T-cell (primary cell): ENCODE measurements around the gene TIMP2. TPM values are rescaled to one million over a fixed set of nuclear protein-coding genes. Genes with fewer than 3 reads are reported as not detected.

ENCODE experiments used
- ATAC-seq, 4 experiments: fragments of 200-7000 bp in 3 of 4; fragments of 150-1000 bp in 1 of 4; cut with Tn5 transposase; replicated peaks in 1 of 4; 1 replicate in 3 of 4; 2 replicates in 1 of 4; pipeline ENCODE4 v1.10.0; 2021; ENCODE audit warnings: moderate library complexity in 3 of 4, mild to moderate bottlenecking in 2 of 4, moderate number of reproducible peaks in 1 of 4
- CTCF ChIA-PET, 2 donors: fragments of 300-600 bp; sonication (Branson Sonifier 250); formaldehyde crosslinking; loops; one replicate each; lab custom pipeline; 2022; ENCODE audit warnings: antibody characterized with exemption in 2 of 2; lab: Charles Lee
- POLR2A ChIA-PET, 2 donors: fragments of 300-600 bp; sonication (Branson Sonifier 250); formaldehyde crosslinking; loops; one replicate each; lab custom pipeline; 2022; ENCODE audit warnings: antibody characterized with exemption in 2 of 2; lab: Charles Lee
- DNase-seq, 35 experiments: peaks; one replicate each; pipeline versions ENCODE4 v3.0.0 to v3.0.0-alpha.2; 2013 to 2023
- H3K27ac ChIP-seq: one replicate; pipeline ENCODE4 v1.5.1; 2013; ENCODE audit warnings: low read length
- H3K27me3 ChIP-seq, 2 experiments: replicated peaks in 1 of 2; 1 replicate in 1 of 2; 2 replicates in 1 of 2; pipeline versions ENCODE4 v1.6.1 to v1.7.0; 2013; ENCODE audit warnings: low read length in 1 of 2, mixed read lengths in 1 of 2; ENCODE audit not compliant: control insufficient read depth in 2 of 2, insufficient read depth in 2 of 2; ENCODE audit errors: extremely low read depth in 1 of 2
- H3K36me3 ChIP-seq, 2 donors: 1 replicate in 1 of 2; 2 replicates in 1 of 2; pipeline versions ENCODE4 v1.6.1 to v1.7.0; 2013; ENCODE audit warnings: low read length in 1 of 2; ENCODE audit not compliant: control insufficient read depth in 2 of 2, insufficient read depth in 1 of 2; ENCODE audit errors: extremely low read depth in 1 of 2
- H3K4me1 ChIP-seq, 2 experiments: 1 replicate in 1 of 2; 2 replicates in 1 of 2; pipeline versions ENCODE4 v1.6.1 to v1.7.0; 2013; ENCODE audit warnings: low read length in 2 of 2, mixed read lengths in 1 of 2; ENCODE audit not compliant: insufficient read depth in 2 of 2, control insufficient read depth in 1 of 2; ENCODE audit errors: extremely low read depth in 1 of 2
- H3K4me3 ChIP-seq, 2 donors: 1 replicate in 1 of 2; 2 replicates in 1 of 2; pipeline versions ENCODE4 v1.5.1 to v1.7.0; 2013; ENCODE audit warnings: mild to moderate bottlenecking in 2 of 2, low read length in 1 of 2, moderate library complexity in 1 of 2; ENCODE audit not compliant: control insufficient read depth in 1 of 2; ENCODE audit errors: extremely low read depth in 1 of 2
- H3K9me3 ChIP-seq: 2 replicates; pipeline ENCODE4 v1.7.0; 2013
- H3K27ac Mint-ChIP-seq, 2 donors: one replicate each; pipeline ENCODE4 v1.8.0; 2020 to 2021; ENCODE audit warnings: mild to moderate bottlenecking in 2 of 2, mixed read lengths in 2 of 2
- H3K27me3 Mint-ChIP-seq, 2 donors: one replicate each; pipeline ENCODE4 v1.8.0; 2021 to 2022; ENCODE audit warnings: mixed read lengths in 2 of 2
- H3K36me3 Mint-ChIP-seq: one replicate; pipeline ENCODE4 v1.8.0; 2021; ENCODE audit warnings: mixed read lengths
- H3K4me1 Mint-ChIP-seq, 3 donors: one replicate each; pipeline ENCODE4 v1.8.0; 2020 to 2022; ENCODE audit warnings: mixed read lengths in 3 of 3, mild to moderate bottlenecking in 1 of 3
- H3K4me3 Mint-ChIP-seq, 3 donors: one replicate each; pipeline ENCODE4 v1.8.0; 2020 to 2022; ENCODE audit warnings: mild to moderate bottlenecking in 3 of 3, mixed read lengths in 3 of 3, moderate library complexity in 3 of 3
- H3K9me3 Mint-ChIP-seq, 3 donors: one replicate each; pipeline ENCODE4 v1.8.0; 2020 to 2022; ENCODE audit warnings: mixed read lengths in 3 of 3
- WGBS: methylation state at CpG from one replicate; pipeline ENCODE4 v1.1.5; 2013; ENCODE audit warnings: missing lambda C conversion rate; ENCODE audit not compliant: insufficient coverage; 5-methylcytosine and 5-hydroxymethylcytosine counted together
- total RNA-seq, 35 experiments: library from RNA in 6 of 35; stranded (reverse) in 6 of 35; fragments of 120-200 nt in 1 of 35; gene quantifications; one replicate each; pipeline versions ENCODE4 v1.2.1 to v1.2.4 and lab custom pipeline; 2013 to 2026

The TIMP2 gene
- total RNA-seq, 5 donors from 2014 or later (not counting 1 experiment from before 2014, with no cell fraction given): 5.1 to 6.7 (median 6.5) TPM

DNA sequence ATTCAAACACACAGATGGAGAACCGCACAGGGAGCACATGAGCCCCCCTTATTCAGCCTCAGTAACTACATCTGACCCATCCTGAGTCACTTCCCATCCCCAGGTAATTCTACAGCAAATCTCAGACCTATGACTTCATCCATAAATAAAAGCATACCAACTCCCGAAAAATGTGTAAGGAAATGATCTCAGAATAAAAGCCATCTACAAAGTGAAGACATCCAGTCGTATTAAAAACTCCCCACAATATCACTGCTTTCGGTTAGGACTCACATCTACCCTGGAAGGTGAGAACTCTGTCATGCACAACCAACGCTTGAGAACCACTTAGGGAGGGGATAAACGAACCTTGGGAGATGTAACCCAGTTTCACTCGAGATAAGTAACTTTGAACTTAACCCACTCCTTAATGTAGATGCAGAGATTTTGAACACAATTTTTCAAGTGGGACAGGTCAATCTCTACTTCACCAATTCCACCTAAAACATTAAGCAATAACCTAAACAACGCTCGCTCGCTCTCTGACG is 85.9 kb downstream of the TIMP2 start:
- no peak for ATAC-seq
- H3K36me3 Mint-ChIP-seq: peaks cover 36% of the 10 kb centered on the region

DNA sequence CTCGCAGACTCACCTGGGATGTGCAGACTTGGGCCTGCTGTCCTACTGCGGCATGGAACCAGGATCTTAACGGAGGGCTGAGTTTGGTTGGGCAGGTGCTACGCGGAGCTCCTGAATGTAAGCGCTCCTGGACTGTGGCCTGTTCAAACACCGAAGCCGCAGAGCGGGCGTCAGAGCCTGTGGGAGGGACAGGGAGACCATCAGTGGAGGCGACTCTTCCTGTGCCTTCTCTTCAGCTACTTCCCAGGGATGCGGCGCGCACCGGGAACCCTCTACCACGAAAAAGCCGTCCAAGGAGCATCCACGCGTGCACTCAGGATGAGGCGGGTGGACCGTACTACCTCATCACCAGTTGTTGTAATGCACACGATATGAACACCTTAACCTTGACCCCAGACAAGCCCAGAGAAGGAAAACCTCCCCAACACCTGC is 86.6 kb downstream of the TIMP2 start:
- Mint-ChIP-seq H3K27me3 (no peaks in the 10 kb centered on the region), H3K36me3 (peaks cover 39% of the 10 kb centered on the region), H3K9me3 (no peaks in the 10 kb centered on the region), H3K4me1 (peaks cover 49 to 51% (median 50%) of the 10 kb centered on the region in 3 donors), H3K4me3 (peak overlapping the region; percentile 91 to 97 (median 91)), H3K27ac (peak overlapping the region; percentile 81 to 89)
- Histone ChIP-seq H3K27me3 (no peaks in the 10 kb centered on the region), H3K4me3 (no peak overlapping the region), H3K36me3 (peaks cover 6 to 48% of the 10 kb centered on the region in 2 donors), H3K27ac (no peak overlapping the region), H3K4me1 (peaks cover 12 to 40% of the 10 kb centered on the region in 2 experiments), H3K9me3 (no peaks in the 10 kb centered on the region)
- ATAC-seq: no peak
- CTCF ChIA-PET: interaction anchor here in 1 of 2 donors (0.5 to 0.6 kb wide), 2 partner anchors 37 to 145 kb away, joined by 3 read pairs; no protein-coding TSS in a partner anchor
- POLR2A ChIA-PET: interaction anchor here (0.5 to 0.9 kb wide), 6 partner anchors 8 to 18 kb away, joined by 3 to 7 read pairs (median 3); no protein-coding TSS in a partner anchor
- WGBS: 95% methylated on average over 21 of the region's 22 CpGs
- no peak for DNase-seq

More for the DNA sequence above, 85.9 kb downstream of the TIMP2 start:
- Histone ChIP-seq H3K4me1 (peaks cover 12 to 41% of the 10 kb centered on the region in 2 experiments), H3K4me3 (peak overlapping the region; percentile 64 to 95), H3K27me3 (no peaks in the 10 kb centered on the region), H3K36me3 (peaks cover 6 to 41% of the 10 kb centered on the region in 2 donors), H3K27ac (peak overlapping the region; percentile 79), H3K9me3 (no peaks in the 10 kb centered on the region)
- Mint-ChIP-seq H3K4me1 (peaks cover 49 to 52% (median 51%) of the 10 kb centered on the region in 3 donors), H3K9me3 (no peaks in the 10 kb centered on the region), H3K27ac (peak overlapping the region; percentile 89), H3K4me3 (peak overlapping the region; percentile 91 to 97 (median 91)), H3K27me3 (no peaks in the 10 kb centered on the region)
- ChIA-PET CTCF (no interaction called here), POLR2A (no interaction called here)
- WGBS: 11% methylated on average over 5 of the region's 11 CpGs
- DNase-seq: peak in 6 of 35 experiments; percentile 18 to 66 (median 26)

DNA sequence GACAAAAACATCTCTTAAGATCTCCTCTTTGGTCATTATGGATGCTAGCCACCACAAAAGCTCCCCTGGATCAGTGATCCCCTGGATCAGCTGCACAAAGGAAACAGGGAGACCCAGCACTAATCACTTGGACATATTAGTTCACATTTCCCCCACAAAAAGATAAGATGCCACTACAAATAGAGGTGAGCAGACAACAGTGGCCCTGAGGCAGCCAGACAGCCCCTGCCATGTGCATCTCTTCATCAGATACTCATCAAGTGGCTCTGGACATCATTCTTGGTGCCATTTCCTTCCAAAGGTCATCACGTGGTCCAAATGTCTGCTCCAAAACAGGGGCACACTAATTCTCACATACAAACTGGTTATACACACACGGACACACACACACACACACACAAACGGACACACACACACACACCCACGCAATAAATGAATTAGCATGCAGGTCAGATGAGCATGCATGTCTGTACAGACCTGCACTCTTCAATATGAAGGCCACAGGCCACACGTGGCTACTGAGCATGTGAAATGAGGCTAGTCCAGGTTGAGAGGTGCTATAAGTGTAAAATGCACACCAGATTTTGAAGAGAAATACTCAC is 88.7 kb downstream of the TIMP2 start:
- Histone ChIP-seq H3K9me3 (no peaks in the 10 kb centered on the region), H3K4me1 (peaks cover 12 to 27% of the 10 kb centered on the region in 2 experiments), H3K27me3 (no peaks in the 10 kb centered on the region), H3K36me3 (peaks cover 6 to 68% of the 10 kb centered on the region in 2 donors), H3K27ac (no peak overlapping the region), H3K4me3 (no peak overlapping the region)
- Mint-ChIP-seq H3K36me3 (peaks cover 57% of the 10 kb centered on the region), H3K9me3 (no peaks in the 10 kb centered on the region), H3K4me3 (no peak overlapping the region), H3K27me3 (no peaks in the 10 kb centered on the region), H3K27ac (no peak overlapping the region), H3K4me1 (peaks cover 40 to 48% (median 45%) of the 10 kb centered on the region in 3 donors)
- 80% methylated on average over 2 of the region's 5 CpGs for WGBS
- ATAC-seq (no peak), DNase-seq (no peak)
- ChIA-PET CTCF (interaction anchor here in 1 of 2 donors (1.1 kb wide), 1 partner anchor 9 kb away, joined by 3 read pairs; no protein-coding TSS in a partner anchor), POLR2A (interaction anchor here in 1 of 2 donors (0.6 kb wide), 1 partner anchor 1009 kb away, joined by 3 read pairs; no protein-coding TSS in a partner anchor)

DNA sequence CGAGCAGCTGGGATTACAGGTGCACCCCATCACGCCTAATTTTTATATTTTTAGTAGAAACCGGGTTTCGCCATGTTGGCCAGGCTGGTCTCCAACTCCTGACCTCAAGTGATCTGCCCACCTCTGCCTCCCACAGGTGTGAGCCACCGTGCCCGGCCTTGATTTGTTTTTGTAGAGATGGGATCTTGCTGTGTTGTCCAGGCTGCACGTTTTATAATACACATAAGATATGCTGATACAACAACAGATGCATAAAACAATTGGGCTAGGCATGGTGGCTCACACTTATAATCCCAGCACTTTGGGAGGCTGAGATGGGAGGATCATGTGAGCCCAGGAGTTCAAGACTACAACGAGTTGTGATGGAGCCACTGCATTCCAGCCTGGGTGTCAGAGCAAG is 90.6 kb downstream of the TIMP2 start:
- H3K27ac Mint-ChIP-seq: no peak overlapping the region
- Histone ChIP-seq H3K9me3 (no peaks in the 10 kb centered on the region), H3K4me1 (peaks cover 9 to 18% of the 10 kb centered on the region in 2 experiments), H3K4me3 (no peak overlapping the region), H3K27ac (no peak overlapping the region), H3K27me3 (no peaks in the 10 kb centered on the region), H3K36me3 (peaks cover 6 to 84% of the 10 kb centered on the region in 2 donors)
- H3K9me3 Mint-ChIP-seq: no peaks in the 10 kb centered on the region
- H3K27me3 Mint-ChIP-seq: no peaks in the 10 kb centered on the region
- H3K4me1 Mint-ChIP-seq: peaks cover 41 to 52% (median 48%) of the 10 kb centered on the region in 3 donors
- ATAC-seq (no peak), DNase-seq (no peak)
- CTCF ChIA-PET: interaction anchor here in 1 of 2 donors (0.6 kb wide), 1 partner anchor 8 kb away, joined by 3 read pairs; no protein-coding TSS in a partner anchor
- peaks cover 66% of the 10 kb centered on the region for H3K36me3 Mint-ChIP-seq
- H3K4me3 Mint-ChIP-seq: no peak overlapping the region
- POLR2A ChIA-PET: interaction anchor here in 1 of 2 donors (1.5 kb wide), 1 partner anchor 15 kb away, joined by 8 read pairs; no protein-coding TSS in a partner anchor
- no CpG with 5 or more reads among the region's 8 CpGs for WGBS

DNA sequence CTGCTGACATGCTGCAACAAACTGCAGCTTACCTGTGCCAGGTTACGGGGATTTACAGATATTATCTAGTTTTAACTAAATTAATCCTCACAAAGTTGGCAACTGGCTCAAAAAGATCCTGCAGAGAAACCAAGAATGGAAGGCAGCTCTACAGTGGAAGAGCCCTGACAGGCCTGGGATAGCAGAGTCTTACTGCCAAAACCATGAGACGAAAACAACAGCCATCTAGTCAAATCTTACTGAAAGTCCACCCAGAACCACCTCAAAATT is 92.7 kb downstream of the TIMP2 start:
- Mint-ChIP-seq H3K9me3 (no peaks in the 10 kb centered on the region), H3K27me3 (no peaks in the 10 kb centered on the region), H3K4me3 (no peak overlapping the region), H3K36me3 (peaks cover 79% of the 10 kb centered on the region), H3K4me1 (peaks cover 27 to 40% (median 35%) of the 10 kb centered on the region in 3 donors), H3K27ac (peak overlapping the region in 1 of 2 donors; percentile 34)
- Histone ChIP-seq H3K9me3 (no peaks in the 10 kb centered on the region), H3K4me3 (no peak overlapping the region), H3K27me3 (no peaks in the 10 kb centered on the region), H3K27ac (no peak overlapping the region), H3K4me1 (no peaks in the 10 kb centered on the region), H3K36me3 (peaks cover 12 to 95% of the 10 kb centered on the region in 2 donors)
- CTCF ChIA-PET: interaction anchor here in 1 of 2 donors (1.2 kb wide), 1 partner anchor 64 kb away, joined by 4 read pairs; no protein-coding TSS in a partner anchor
- POLR2A ChIA-PET: interaction anchor here in 1 of 2 donors (0.6 kb wide), 1 partner anchor 14 kb away, joined by 3 read pairs; no protein-coding TSS in a partner anchor
- 71% methylated on average over 1 of the region's 2 CpGs for WGBS
- ATAC-seq (no peak), DNase-seq (no peak)
